Astrocyte of the cerebellum (primary cell): ENCODE measurements around the gene TRNT1.

Experiments
- DNase-seq: peaks from one replicate; pipeline ENCODE4 v3.0.0-alpha.2; 2011; ENCODE audit warnings: low read depth
- H3K4me3 ChIP-seq: 2 replicates; pipeline ENCODE4 v1.5.1; 2011; ENCODE audit warnings: mild to moderate bottlenecking, low read depth, low read length, moderate library complexity
- in situ Hi-C: cut with HindIII; loops from 2 replicates; pipeline ENCODE4 v1.10.0; 2017; ENCODE audit warnings: low sequenced_read_pairs
- TF ChIP-seq, protein P1 (sequence below): IDR thresholded peaks from 2 replicates; pipeline ENCODE4 v1.5.1; 2012; ENCODE audit warnings: low read length, low read depth, moderate library complexity, mild to moderate bottlenecking; ENCODE audit errors: missing control alignments

Gene TRNT1

DNA sequence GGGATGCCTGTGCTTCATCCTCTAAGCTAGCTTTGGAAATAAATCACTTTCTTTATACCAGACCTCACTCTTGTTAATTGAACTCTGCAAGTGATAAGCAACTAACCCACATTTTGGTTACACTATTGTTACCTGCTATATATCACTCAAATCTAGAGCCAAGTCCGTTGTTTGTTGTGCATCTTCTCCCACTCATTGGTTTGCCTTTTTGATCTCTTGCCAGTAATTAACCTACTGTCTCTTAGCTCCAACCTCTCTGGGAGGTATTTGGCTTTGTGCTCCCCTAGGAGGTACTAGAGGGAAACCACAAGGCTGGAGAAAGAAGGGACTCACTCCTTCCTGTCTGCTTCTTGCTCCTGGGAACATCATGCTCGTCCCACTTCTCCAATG lies 65.5 kb downstream of the TRNT1 start:
- TF ChIP-seq, protein P1, sequence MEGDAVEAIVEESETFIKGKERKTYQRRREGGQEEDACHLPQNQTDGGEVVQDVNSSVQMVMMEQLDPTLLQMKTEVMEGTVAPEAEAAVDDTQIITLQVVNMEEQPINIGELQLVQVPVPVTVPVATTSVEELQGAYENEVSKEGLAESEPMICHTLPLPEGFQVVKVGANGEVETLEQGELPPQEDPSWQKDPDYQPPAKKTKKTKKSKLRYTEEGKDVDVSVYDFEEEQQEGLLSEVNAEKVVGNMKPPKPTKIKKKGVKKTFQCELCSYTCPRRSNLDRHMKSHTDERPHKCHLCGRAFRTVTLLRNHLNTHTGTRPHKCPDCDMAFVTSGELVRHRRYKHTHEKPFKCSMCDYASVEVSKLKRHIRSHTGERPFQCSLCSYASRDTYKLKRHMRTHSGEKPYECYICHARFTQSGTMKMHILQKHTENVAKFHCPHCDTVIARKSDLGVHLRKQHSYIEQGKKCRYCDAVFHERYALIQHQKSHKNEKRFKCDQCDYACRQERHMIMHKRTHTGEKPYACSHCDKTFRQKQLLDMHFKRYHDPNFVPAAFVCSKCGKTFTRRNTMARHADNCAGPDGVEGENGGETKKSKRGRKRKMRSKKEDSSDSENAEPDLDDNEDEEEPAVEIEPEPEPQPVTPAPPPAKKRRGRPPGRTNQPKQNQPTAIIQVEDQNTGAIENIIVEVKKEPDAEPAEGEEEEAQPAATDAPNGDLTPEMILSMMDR: no peak
- no peak overlapping the region for H3K4me3 ChIP-seq
- DNase-seq: no peak
- in situ Hi-C loops: no loop called here

DNA sequence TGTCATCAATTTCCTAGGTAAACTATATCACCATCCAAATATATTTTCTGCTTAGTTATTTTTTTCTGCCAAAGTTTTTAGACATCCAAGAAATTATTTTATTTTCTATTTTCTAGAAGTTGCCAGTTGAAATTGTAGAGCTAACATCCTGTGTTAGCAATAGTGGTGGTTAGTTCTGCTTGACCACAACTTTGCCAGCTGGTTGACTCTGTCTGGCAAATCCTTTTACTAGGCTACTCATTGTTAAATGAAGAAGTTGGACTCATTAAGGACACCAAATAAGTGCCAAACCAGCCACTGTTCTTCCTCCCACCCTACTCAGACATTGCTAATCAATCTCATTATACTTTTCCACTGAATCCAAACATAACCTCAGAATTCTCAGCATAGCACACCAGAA lies 68.1 kb downstream of the TRNT1 start:
- no peak overlapping the region for H3K4me3 ChIP-seq
- TF ChIP-seq, protein P1: no peak
- in situ Hi-C loops: no loop called here
- no peak for DNase-seq

DNA sequence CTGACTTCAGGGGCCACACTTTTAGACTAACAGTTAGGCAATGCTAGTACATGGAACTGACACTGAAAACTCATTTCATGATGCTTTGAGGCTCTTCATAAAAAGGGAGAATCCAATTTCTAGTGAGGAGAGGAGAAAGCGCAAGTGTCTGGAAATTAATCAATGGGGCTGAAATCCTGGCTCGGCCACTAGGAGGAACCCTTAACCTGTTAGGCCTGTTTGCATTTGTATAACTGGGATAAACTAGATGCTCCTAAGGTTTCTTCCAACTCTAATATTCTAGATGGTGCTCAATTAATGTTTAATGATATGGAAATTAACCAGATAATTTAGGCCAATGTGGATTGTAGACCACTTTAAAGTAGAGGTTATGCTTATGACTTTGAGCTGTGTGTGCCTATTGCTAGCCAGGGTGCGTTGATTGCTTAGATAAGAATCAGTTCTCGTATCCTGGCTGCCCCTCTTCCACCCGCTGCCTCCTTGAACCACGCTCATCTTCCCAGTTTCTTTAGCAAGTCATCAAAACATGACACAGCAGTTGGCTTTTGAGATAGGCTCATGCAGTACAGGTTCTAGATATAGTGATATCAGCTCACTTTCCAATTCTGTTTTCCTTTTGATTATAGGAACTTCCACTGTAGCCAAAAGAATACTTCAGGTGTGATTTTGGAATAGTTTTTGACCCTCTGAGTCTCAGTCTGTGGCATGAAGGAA lies 69.6 kb downstream of the TRNT1 start:
- DNase-seq: no peak
- TF ChIP-seq, protein P1: peak; percentile 72
- in situ Hi-C loops: no loop called here
- H3K4me3 ChIP-seq: no peak overlapping the region
